Bronchial epithelial cell (primary cell): ENCODE results near the gene CHST8. TPM values are rescaled to one million over a fixed set of nuclear protein-coding genes. Genes with fewer than 3 reads are reported as not detected.

Source experiments
- DNase-seq: peaks from one replicate; pipeline ENCODE4 v3.0.0-alpha.2; 2010; ENCODE audit warnings: low read depth
- FAIRE-seq: peaks from 2 replicates; lab custom pipeline; 2011; peaks lifted over from hg19 to GRCh38; lab: Jason Lieb, UNC
- H3K27me3 ChIP-seq: 2 replicates; pipeline ENCODE4 v1.5.1; 2011; ENCODE audit warnings: low read length; ENCODE audit not compliant: control insufficient read depth, insufficient read depth
- H3K36me3 ChIP-seq: 2 replicates; pipeline ENCODE4 v1.5.1; 2011; ENCODE audit warnings: low read length; ENCODE audit not compliant: control insufficient read depth, insufficient read depth
- H3K4me3 ChIP-seq: 2 replicates; pipeline ENCODE4 v1.5.1; 2011; ENCODE audit warnings: mild to moderate bottlenecking, low read depth, low read length, control low read depth
- total RNA-seq: library from RNA; depleted of rRNA; stranded (reverse); fragments of >200 nt; gene quantifications from 2 replicates; pipeline ENCODE4 v1.2.1, GENCODE V29; 2014
- TF ChIP-seq, protein P1 (sequence below): IDR thresholded peaks from 2 replicates; pipeline ENCODE4 v1.5.1; 2011; ENCODE audit warnings: mild to moderate bottlenecking, moderate library complexity, low read length, control low read depth, inconsistent platforms; ENCODE audit not compliant: insufficient read depth, severe bottlenecking

Gene CHST8
- total RNA-seq, 1 donor from 2014 or later = under 0.01 TPM

DNA sequence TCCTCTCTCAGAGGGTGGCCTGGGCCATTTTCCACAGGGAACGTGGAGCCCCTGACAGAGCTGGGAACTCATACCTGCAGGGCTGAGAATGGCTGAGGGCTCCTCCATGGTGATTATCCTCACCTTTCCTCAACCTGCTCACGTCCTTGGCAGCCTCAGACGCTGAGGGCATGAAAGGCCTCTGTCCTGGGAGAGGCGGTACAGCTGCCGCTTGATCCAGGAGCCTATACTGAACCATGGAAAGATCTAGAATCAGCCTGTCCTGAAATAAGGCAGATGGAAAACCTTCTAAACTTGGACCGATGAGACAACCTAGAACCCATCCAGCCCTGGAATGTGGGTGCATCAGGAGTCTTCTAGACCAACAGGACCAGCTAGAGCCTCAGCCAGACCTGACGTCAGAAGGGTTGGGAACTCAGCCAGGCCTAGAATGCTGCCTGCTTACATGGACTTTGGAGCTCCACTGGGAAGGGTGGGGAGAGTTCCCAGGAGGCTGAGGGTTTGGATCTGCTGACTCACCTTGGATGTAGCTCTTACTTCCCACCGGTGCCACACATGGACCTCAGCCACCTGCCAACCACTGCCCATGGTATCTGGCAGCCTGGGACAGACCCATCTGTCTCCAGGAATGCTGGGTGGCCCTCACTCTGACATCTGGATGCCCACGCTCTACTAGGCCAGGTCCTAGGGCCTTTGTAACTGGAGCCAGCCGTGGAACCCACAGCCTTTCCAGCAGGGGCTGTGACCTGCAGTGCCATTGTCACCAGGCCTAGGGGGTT lies 182.5 kb downstream of the CHST8 start:
- FAIRE-seq = no peak
- Histone ChIP-seq H3K4me3 (no peak overlapping the region), H3K36me3 (peaks cover 32% of the 10 kb centered on the region), H3K27me3 (no peaks in the 10 kb centered on the region)
- peak; percentile 86 for DNase-seq
- TF ChIP-seq, protein P1, sequence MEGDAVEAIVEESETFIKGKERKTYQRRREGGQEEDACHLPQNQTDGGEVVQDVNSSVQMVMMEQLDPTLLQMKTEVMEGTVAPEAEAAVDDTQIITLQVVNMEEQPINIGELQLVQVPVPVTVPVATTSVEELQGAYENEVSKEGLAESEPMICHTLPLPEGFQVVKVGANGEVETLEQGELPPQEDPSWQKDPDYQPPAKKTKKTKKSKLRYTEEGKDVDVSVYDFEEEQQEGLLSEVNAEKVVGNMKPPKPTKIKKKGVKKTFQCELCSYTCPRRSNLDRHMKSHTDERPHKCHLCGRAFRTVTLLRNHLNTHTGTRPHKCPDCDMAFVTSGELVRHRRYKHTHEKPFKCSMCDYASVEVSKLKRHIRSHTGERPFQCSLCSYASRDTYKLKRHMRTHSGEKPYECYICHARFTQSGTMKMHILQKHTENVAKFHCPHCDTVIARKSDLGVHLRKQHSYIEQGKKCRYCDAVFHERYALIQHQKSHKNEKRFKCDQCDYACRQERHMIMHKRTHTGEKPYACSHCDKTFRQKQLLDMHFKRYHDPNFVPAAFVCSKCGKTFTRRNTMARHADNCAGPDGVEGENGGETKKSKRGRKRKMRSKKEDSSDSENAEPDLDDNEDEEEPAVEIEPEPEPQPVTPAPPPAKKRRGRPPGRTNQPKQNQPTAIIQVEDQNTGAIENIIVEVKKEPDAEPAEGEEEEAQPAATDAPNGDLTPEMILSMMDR = no peak

DNA sequence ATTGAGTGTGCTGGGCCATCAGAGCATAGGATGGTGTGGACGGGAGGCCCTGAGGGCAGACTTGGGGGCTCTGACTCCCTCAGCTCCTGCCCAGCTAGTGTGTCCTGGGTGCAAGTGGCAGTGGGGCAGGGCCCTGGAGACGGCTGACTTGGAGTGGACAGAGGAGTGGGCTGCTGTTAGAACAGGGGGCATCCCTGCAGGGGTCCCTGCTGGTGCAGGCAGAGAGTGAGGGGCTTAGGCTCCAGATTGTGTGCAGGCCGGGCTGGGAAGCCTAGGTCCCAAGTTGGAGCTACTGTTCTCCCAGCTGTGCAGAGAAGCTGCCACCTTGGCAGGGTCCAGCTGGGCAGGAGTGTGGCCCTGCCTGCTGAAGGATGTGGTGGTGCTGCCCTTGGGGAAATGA lies 183.6 kb downstream of the CHST8 start:
- DNase-seq = no peak
- TF ChIP-seq, protein P1 = no peak
- H3K36me3 ChIP-seq = peaks cover 29% of the 10 kb centered on the region
- no peak overlapping the region for H3K4me3 ChIP-seq
- no peaks in the 10 kb centered on the region for H3K27me3 ChIP-seq
- FAIRE-seq = no peak

DNA sequence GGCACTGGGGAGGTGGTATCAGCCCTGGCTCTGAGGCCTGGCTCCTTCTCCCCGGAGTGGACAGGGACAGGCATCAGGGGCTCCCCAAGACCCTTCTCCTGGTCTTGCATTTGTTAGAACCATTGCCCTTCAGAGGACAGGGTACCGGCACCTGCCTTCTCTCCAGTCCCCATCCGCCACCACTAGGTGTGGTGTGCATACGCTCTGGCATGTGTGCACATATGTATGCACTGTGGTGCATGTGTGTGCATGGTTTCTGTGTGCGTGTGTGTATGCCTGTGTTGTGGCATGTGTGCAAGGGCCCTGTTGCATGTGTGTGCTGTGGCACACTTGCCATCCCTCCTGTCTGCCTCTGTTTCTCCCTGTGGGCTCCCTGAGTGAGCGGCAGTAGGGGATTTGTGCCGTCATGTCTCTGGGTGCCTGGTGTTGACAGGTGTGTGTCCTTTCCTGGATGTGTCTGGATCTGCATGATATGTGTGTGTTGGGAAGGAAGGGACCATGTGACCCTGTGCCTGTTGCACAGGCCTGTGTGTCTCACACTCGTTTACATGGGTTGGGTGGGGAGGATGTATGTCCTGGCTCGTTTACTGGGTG lies 184.2 kb downstream of the CHST8 start:
- Histone ChIP-seq H3K4me3 (no peak overlapping the region), H3K27me3 (no peaks in the 10 kb centered on the region), H3K36me3 (peaks cover 30% of the 10 kb centered on the region)
- TF ChIP-seq, protein P1 = peak; percentile 3
- peak; percentile 60 for FAIRE-seq
- DNase-seq = no peak

DNA sequence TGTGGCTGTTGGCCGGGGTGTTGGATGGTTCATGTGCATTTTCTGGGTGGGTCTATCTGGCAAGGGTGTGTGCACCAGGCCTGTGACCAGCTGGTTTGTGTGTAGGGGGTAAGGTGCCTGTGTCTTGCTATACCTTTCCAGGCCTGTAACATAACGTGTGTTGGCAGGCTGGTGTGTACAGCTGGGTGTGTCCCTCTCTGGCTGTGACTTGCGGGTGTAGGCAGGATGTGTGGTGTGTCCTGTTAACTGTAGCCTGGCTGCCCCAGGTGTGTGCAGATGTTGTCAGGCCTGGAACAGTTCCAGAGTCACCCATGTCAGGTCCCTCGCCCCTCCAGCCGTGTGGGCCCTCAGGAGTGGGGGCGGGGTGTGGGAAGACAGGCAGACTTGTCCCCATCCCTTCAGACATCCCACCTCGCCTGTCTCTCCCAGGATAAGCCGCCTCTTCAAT lies 184.7 kb downstream of the CHST8 start:
- TF ChIP-seq, protein P1 = no peak
- Histone ChIP-seq H3K27me3 (no peaks in the 10 kb centered on the region), H3K4me3 (no peak overlapping the region), H3K36me3 (peaks cover 28% of the 10 kb centered on the region)
- DNase-seq (peak; percentile 52), FAIRE-seq (peak; percentile 66)

DNA sequence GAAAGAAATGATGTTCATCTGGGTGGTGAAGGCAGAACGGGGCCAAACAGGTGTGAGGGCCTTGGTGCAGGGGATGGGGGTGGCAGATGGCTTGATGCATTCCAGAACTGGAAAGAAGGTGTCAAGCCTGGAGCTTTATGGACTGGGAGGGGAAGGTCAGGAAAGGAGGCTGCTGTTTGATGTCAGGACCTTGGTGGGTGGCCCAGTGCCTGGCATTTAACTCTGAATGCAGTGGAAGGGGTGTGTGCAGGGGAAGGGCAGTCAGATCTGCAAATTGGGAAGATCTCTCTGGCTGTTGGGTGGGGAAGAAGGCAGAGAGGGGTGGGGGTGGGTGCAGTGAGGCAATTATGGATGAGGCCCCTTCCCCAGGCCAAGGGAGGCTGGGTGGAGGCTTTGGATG lies 186.6 kb downstream of the CHST8 start:
- DNase-seq = no peak
- Histone ChIP-seq H3K36me3 (peaks cover 36% of the 10 kb centered on the region), H3K27me3 (no peaks in the 10 kb centered on the region), H3K4me3 (no peak overlapping the region)
- TF ChIP-seq, protein P1 = no peak
- no peak for FAIRE-seq
